Glutamatergic neuron (in vitro differentiated cells): ENCODE measurements around the gene CEACAM16. TPM values are rescaled to one million over a fixed set of nuclear protein-coding genes. Genes with fewer than 3 reads are reported as not detected.

ENCODE experiments used
- DNase-seq: peaks from one replicate; pipeline ENCODE4 v3.0.0; 2022
- H3K27ac Mint-ChIP-seq: one replicate; pipeline ENCODE4 v1.8.0; 2020; ENCODE audit warnings: mild to moderate bottlenecking, mixed read lengths, inconsistent platforms; ENCODE audit not compliant: unreplicated experiment
- H3K27me3 Mint-ChIP-seq: one replicate; pipeline ENCODE4 v1.8.0; 2020; ENCODE audit warnings: mild to moderate bottlenecking, moderate library complexity, mixed read lengths, inconsistent platforms; ENCODE audit not compliant: unreplicated experiment
- H3K36me3 Mint-ChIP-seq: one replicate; pipeline ENCODE4 v1.8.0; 2020; ENCODE audit warnings: mild to moderate bottlenecking, mixed read lengths, inconsistent platforms; ENCODE audit not compliant: unreplicated experiment
- H3K4me1 Mint-ChIP-seq: one replicate; pipeline ENCODE4 v1.8.0; 2020; ENCODE audit warnings: mild to moderate bottlenecking, low read depth, mixed read lengths, inconsistent platforms; ENCODE audit not compliant: unreplicated experiment
- H3K4me3 Mint-ChIP-seq: one replicate; pipeline ENCODE4 v1.8.0; 2020; ENCODE audit warnings: mild to moderate bottlenecking, mixed read lengths, inconsistent platforms; ENCODE audit not compliant: unreplicated experiment
- H3K9me3 Mint-ChIP-seq: one replicate; pipeline ENCODE4 v1.8.0; 2020; ENCODE audit warnings: mild to moderate bottlenecking, moderate library complexity, mixed read lengths, inconsistent platforms; ENCODE audit not compliant: unreplicated experiment
- CTCF ChIP-seq: fragments of 200-600 bp; sonication (generic); IDR thresholded peaks from one replicate; pipeline ENCODE4 v1.5.0; 2021; ENCODE audit not compliant: partially characterized antibody, unreplicated experiment
- long read RNA-seq: library from polyadenylated mRNA; unstranded; transcript quantifications from one replicate; pipeline ENCODE4 v2.0.0, GENCODE V29; 2020; ENCODE audit not compliant: unreplicated experiment
- total RNA-seq: library from RNA; stranded (reverse); fragmentation: NEBNext Ultra II Directional; extraction: Animal tissue kit (Norgen Biotek cat#: 25700); gene quantifications from one replicate; pipeline ENCODE4 v1.2.1, GENCODE V29; 2021; ENCODE audit not compliant: unreplicated experiment

Gene CEACAM16
- not detected for total RNA-seq
- long read RNA-seq: 0 reads

- no peak for DNase-seq
- no peak for TF ChIP-seq CTCF
- H3K4me1 Mint-ChIP-seq: no peaks in the 10 kb centered on the region
- H3K27ac Mint-ChIP-seq: no peak within 1 kb of the TSS
- H3K27me3 Mint-ChIP-seq: peaks cover 2% of the 10 kb centered on the region
- H3K9me3 Mint-ChIP-seq: peaks cover 2% of the 10 kb centered on the region
- H3K36me3 Mint-ChIP-seq: no peaks in the 10 kb centered on the region
- no peak within 1 kb of the TSS for H3K4me3 Mint-ChIP-seq
These were observed at the start of gene CEACAM16 for GRCh38 chr19:44698492-44699201. Gene CEACAM16 (plus strand): TSS chr19:44699151. CDS start chr19:44701457, 2,306 bp downstream.

GRCh38 chr19:44649578-44650145 lies 49.3 kb upstream of the CEACAM16 start:
- Mint-ChIP-seq H3K27me3 (peaks cover under 1% of the 10 kb centered on the region), H3K27ac (no peak overlapping the region), H3K4me3 (no peak overlapping the region), H3K36me3 (no peaks in the 10 kb centered on the region), H3K9me3 (no peaks in the 10 kb centered on the region), H3K4me1 (no peaks in the 10 kb centered on the region)
- no peak for TF ChIP-seq CTCF
- no peak for DNase-seq

GRCh38 chr19:44653343-44653742 lies 45.6 kb upstream of the CEACAM16 start:
- H3K36me3 Mint-ChIP-seq: no peaks in the 10 kb centered on the region
- H3K27me3 Mint-ChIP-seq: no peaks in the 10 kb centered on the region
- no peaks in the 10 kb centered on the region for H3K4me1 Mint-ChIP-seq
- no peak overlapping the region for H3K4me3 Mint-ChIP-seq
- no peak for DNase-seq
- TF ChIP-seq CTCF: no peak
- no peaks in the 10 kb centered on the region for H3K9me3 Mint-ChIP-seq
- no peak overlapping the region for H3K27ac Mint-ChIP-seq

- DNase-seq: peak; percentile 66
- H3K36me3 Mint-ChIP-seq: no peaks in the 10 kb centered on the region
- no peaks in the 10 kb centered on the region for H3K27me3 Mint-ChIP-seq
- H3K9me3 Mint-ChIP-seq: no peaks in the 10 kb centered on the region
- no peak overlapping the region for H3K4me3 Mint-ChIP-seq
- H3K27ac Mint-ChIP-seq: no peak overlapping the region
- peak; percentile 16 for TF ChIP-seq CTCF
- no peaks in the 10 kb centered on the region for H3K4me1 Mint-ChIP-seq
These were observed 44.8 kb upstream of the CEACAM16 start for GRCh38 chr19:44653977-44654774.
